Heart left ventricle (tissue), 13 donors: Measurements from ENCODE around the gene PRSS36.

ENCODE experiments used
- CTCF ChIP-seq, 12 donors: fragments of 200-600 bp; sonication (generic) in 4 of 12; IDR thresholded peaks; one replicate each; pipeline versions ENCODE4 v1.5.0 to v1.8.0; 2018 to 2022; ENCODE audit warnings: antibody characterized with exemption in 12 of 12, mild to moderate bottlenecking in 5 of 12
- POLR2A ChIP-seq, 2 donors: fragments of 450-650 bp; IDR thresholded peaks; one replicate each; pipeline ENCODE4 v1.6.1; 2017; ENCODE audit warnings: antibody characterized with exemption in 2 of 2, mild to moderate bottlenecking in 2 of 2, moderate library complexity in 2 of 2
- donor health status: ischemic (EF 13 %, LVEDD 7.1; RV severe dilation, severe dysfunction).
- donor health status: DM: no; HTN: yes; CAD: no.
- donor health status: DM: no; HTN: no; CAD: no.
- donor health status: ischemic (EF 25% LVEDD 6.9; RV normal size, moderate dysfunction).
- donor health status: ischemic (EF 25% LVEDD 5.7; RV mildly dilated, moderate dysfunction).
- donor health status: ischemic (EF 35%, LVEDD 5.7; RV mildly dilated, moderate dysfunction).
- donor health status: nonischemic (EF 11% LVEDD 7.7; RV severe dilation, severe dysfunction).
- donor health status: DM: yes; HTN: yes; CAD: no.
- donor health status: PGD.
- donor health status: ischemic (EF 29% LVEDD 5.4; RV normal size, mild dysfunction).
- donor health status: nonischemic (EF 23%, LVEDD 6.1; RV moderate dilation, normal function).

- TF ChIP-seq POLR2A (IDR thresholded peaks at IDR 0.05) (peak; percentile 67 to 96), CTCF (IDR thresholded peaks at IDR 0.05) (peak in 1 of 12 donors; percentile 8)
These were observed 30.0 kb upstream of the PRSS36 start, which contains the start of gene FUS for GRCh38 chr16:31179747-31180459.
